Liver (tissue), 9 donors: ENCODE measurements around the gene VPS72. TPM values are rescaled to one million over a fixed set of nuclear protein-coding genes. Genes with fewer than 3 reads are reported as not detected.

Experiments used
- DNase-seq: peaks from one replicate; pipeline ENCODE4 v3.0.0-alpha.2; 2017; ENCODE audit warnings: low spot score
- H3K27ac ChIP-seq, 2 donors: one replicate each; pipeline ENCODE4 v1.7.0; 2013; ENCODE audit warnings: inconsistent platforms in 2 of 2, low read length in 2 of 2, control low read depth in 1 of 2, low read depth in 1 of 2, mild to moderate bottlenecking in 1 of 2
- H3K27me3 ChIP-seq, 4 donors: one replicate each; pipeline versions ENCODE4 v1.6.1 to v1.7.0; 2013; ENCODE audit warnings: low read length in 3 of 4, inconsistent platforms in 1 of 4, mild to moderate bottlenecking in 1 of 4, moderate library complexity in 1 of 4; ENCODE audit not compliant: control insufficient read depth in 4 of 4, insufficient read depth in 4 of 4
- H3K36me3 ChIP-seq, 4 donors: one replicate each; pipeline versions ENCODE4 v1.6.1 to v1.7.0; 2013; ENCODE audit warnings: low read length in 3 of 4, mild to moderate bottlenecking in 3 of 4, low read depth in 1 of 4, moderate library complexity in 1 of 4; ENCODE audit not compliant: control insufficient read depth in 4 of 4, insufficient read depth in 3 of 4
- H3K4me1 ChIP-seq, 4 donors: one replicate each; pipeline versions ENCODE4 v1.6.1 to v1.7.0; 2013; ENCODE audit warnings: low read length in 3 of 4, mild to moderate bottlenecking in 3 of 4, moderate library complexity in 1 of 4; ENCODE audit not compliant: control insufficient read depth in 4 of 4, insufficient read depth in 4 of 4
- H3K4me3 ChIP-seq, 3 donors: one replicate each; pipeline versions ENCODE4 v1.6.1 to v1.7.0; 2013; ENCODE audit warnings: low read length in 3 of 3, control low read depth in 1 of 3, low read depth in 1 of 3, mild to moderate bottlenecking in 1 of 3
- H3K9ac ChIP-seq, 2 donors: one replicate each; pipeline ENCODE4 v1.7.0; 2013; ENCODE audit warnings: low read length in 2 of 2, mild to moderate bottlenecking in 2 of 2, moderate library complexity in 2 of 2, control low read depth in 1 of 2, low read depth in 1 of 2
- H3K9me3 ChIP-seq, 4 donors: one replicate each; pipeline versions ENCODE4 v1.6.1 to v1.7.0; 2013; ENCODE audit warnings: low read length in 3 of 4; ENCODE audit not compliant: control insufficient read depth in 4 of 4
- ATF3 ChIP-seq: IDR thresholded peaks from 2 replicates; pipeline ENCODE4 v1.6.1; 2016; ENCODE audit warnings: antibody characterized with exemption
- EGR1 ChIP-seq, 2 donors: IDR thresholded peaks; 2 replicates each; pipeline ENCODE4 v1.6.1; 2016 to 2018; ENCODE audit warnings: antibody characterized with exemption in 2 of 2, low read depth in 2 of 2
- FOXA1 ChIP-seq: IDR thresholded peaks from 2 replicates; pipeline ENCODE4 v1.6.1; 2016; ENCODE audit warnings: antibody characterized with exemption
- FOXA2 ChIP-seq: IDR thresholded peaks from 2 replicates; pipeline ENCODE4 v1.6.1; 2016; ENCODE audit warnings: antibody characterized with exemption
- GABPA ChIP-seq, 2 donors: IDR thresholded peaks in 1 of 2; conservative IDR thresholded peaks in 1 of 2; 2 replicates each; pipeline ENCODE4 v1.6.1; 2016; ENCODE audit warnings: antibody characterized with exemption in 2 of 2, mild to moderate bottlenecking in 1 of 2, moderate library complexity in 1 of 2
- HNF4A ChIP-seq, 2 donors: conservative IDR thresholded peaks; 2 replicates each; pipeline ENCODE4 v1.6.1; 2016; ENCODE audit warnings: antibody characterized with exemption in 2 of 2, mild to moderate bottlenecking in 2 of 2
- HNF4G ChIP-seq: IDR thresholded peaks from 2 replicates; pipeline ENCODE4 v1.6.1; 2016; ENCODE audit warnings: antibody characterized with exemption
- JUND ChIP-seq, 2 donors: IDR thresholded peaks; 2 replicates each; pipeline ENCODE4 v1.6.1; 2016; ENCODE audit warnings: antibody characterized with exemption in 2 of 2
- MAX ChIP-seq: IDR thresholded peaks from 2 replicates; pipeline ENCODE4 v1.6.1; 2016; ENCODE audit warnings: antibody characterized with exemption
- NR2F2 ChIP-seq: IDR thresholded peaks from 2 replicates; pipeline ENCODE4 v1.6.1; 2016; ENCODE audit warnings: antibody characterized with exemption
- RAD21 ChIP-seq, 2 donors: IDR thresholded peaks; 2 replicates each; pipeline ENCODE4 v1.6.1; 2016; ENCODE audit warnings: antibody characterized with exemption in 2 of 2, mild to moderate bottlenecking in 2 of 2
- REST ChIP-seq: IDR thresholded peaks from 2 replicates; pipeline ENCODE4 v1.6.1; 2016; ENCODE audit warnings: antibody characterized with exemption, mild to moderate bottlenecking
- RXRA ChIP-seq, 2 donors: IDR thresholded peaks; 2 replicates each; pipeline ENCODE4 v1.6.1; 2017 to 2018; ENCODE audit warnings: antibody characterized with exemption in 2 of 2, mild to moderate bottlenecking in 1 of 2
- SP1 ChIP-seq: IDR thresholded peaks from 2 replicates; pipeline ENCODE4 v1.6.1; 2018; ENCODE audit warnings: antibody characterized with exemption, mild to moderate bottlenecking
- TAF1 ChIP-seq: conservative IDR thresholded peaks from 2 replicates; pipeline ENCODE4 v1.6.1; 2016; ENCODE audit warnings: antibody characterized with exemption, mild to moderate bottlenecking
- YY1 ChIP-seq: IDR thresholded peaks from 2 replicates; pipeline ENCODE4 v1.6.1; 2016; ENCODE audit warnings: antibody characterized with exemption, mild to moderate bottlenecking
- ZBTB33 ChIP-seq: IDR thresholded peaks from 2 replicates; pipeline ENCODE4 v1.6.1; 2016; ENCODE audit warnings: antibody characterized with exemption
- WGBS: extraction: QIAGEN DNeasy Blood & Tissue Kit; methylation state at CpG from one replicate; pipeline ENCODE4 v1.1.7; 2013; 5-methylcytosine and 5-hydroxymethylcytosine counted together
- polyA plus RNA-seq, 2 donors: library from polyadenylated mRNA; stranded (reverse) in 1 of 2; unstranded in 1 of 2; fragments of 200-250 nt in 1 of 2; fragments of >200 nt in 1 of 2; fragmentation: Nextera tagmentation in 1 of 2; extraction: Ambion mirVana in 1 of 2; gene quantifications; one replicate each; pipeline versions ENCODE4 v1.2.1 to v1.2.3, GENCODE V29; 2013 to 2015
- total RNA-seq, 2 donors: library from RNA; depleted of rRNA; stranded (reverse); fragments of >200 nt; gene quantifications; one replicate each; pipeline ENCODE4 v1.2.3, GENCODE V29; 2014
- donor health status: healthy.
- donor health status: healthy.
- donor health status: healthy.
- donor health status: healthy.
- donor health status: healthy.

The VPS72 gene
- total and polyA plus RNA-seq, 4 donors: 10.7 to 16.0 (median 11.9) TPM

GRCh38 chr1:151132335-151133017, 57.5 kb downstream of the VPS72 start:
- Histone ChIP-seq H3K9ac (no peak overlapping the region), H3K27ac (no peak overlapping the region), H3K9me3 (no peaks in the 10 kb centered on the region), H3K36me3 (peaks cover 0 to 10% (median 4%) of the 10 kb centered on the region in 4 donors), H3K4me3 (no peak overlapping the region), H3K4me1 (no peaks in the 10 kb centered on the region), H3K27me3 (no peaks in the 10 kb centered on the region)
- WGBS: 81% methylated on average over 74 of the region's 74 CpGs
- TF ChIP-seq FOXA2 (no peak), MAX (no peak)
- no peak for DNase-seq

GRCh38 chr1:151131701-151132334, 58.2 kb downstream of the VPS72 start:
- Histone ChIP-seq H3K4me3 (peak overlapping the region in 1 of 3 donors; percentile 31), H3K27me3 (no peaks in the 10 kb centered on the region), H3K9ac (peak overlapping the region in 1 of 2 donors; percentile 11), H3K9me3 (no peaks in the 10 kb centered on the region), H3K4me1 (no peaks in the 10 kb centered on the region), H3K27ac (no peak overlapping the region), H3K36me3 (peaks cover 0 to 10% (median 4%) of the 10 kb centered on the region in 4 donors)
- no peak for DNase-seq
- TF ChIP-seq TAF1 (no peak), EGR1 (IDR thresholded peaks at IDR 0.05; ENCODE audit: low read depth in 2 of 2) (no peak), HNF4G (no peak), SP1 (no peak), JUND (IDR thresholded peaks at IDR 0.05) (no peak), YY1 (no peak), GABPA (IDR thresholded peaks at IDR 0.05 in 1 of 2, conservative IDR thresholded peaks at IDR 0.05 in 1 of 2) (no peak), NR2F2 (no peak), MAX (no peak), FOXA2 (no peak), RXRA (IDR thresholded peaks at IDR 0.05) (no peak), ATF3 (no peak), HNF4A (conservative IDR thresholded peaks at IDR 0.05) (no peak), FOXA1 (no peak), ZBTB33 (no peak), RAD21 (IDR thresholded peaks at IDR 0.05) (no peak), REST (no peak)
- WGBS: 47% methylated on average over 39 of the region's 39 CpGs
